ENCODE data around the gene PDXK. TPM values are rescaled to one million over a fixed set of nuclear protein-coding genes. Genes with fewer than 3 reads are reported as not detected.

The PDXK gene
- polyA plus RNA-seq, 1 donor (not counting 4 experiments of a cell fraction or from before 2014, with no cell fraction given) = 144 TPM

- H3K4me3 ChIP-seq (ENCODE audit: control insufficient read depth in 2 of 3, extremely low read depth in 1 of 3, insufficient read depth in 2 of 3, low read depth in 1 of 3, low read length in 3 of 3) = no peak overlapping the region
Observed at GRCh38 chr21:43785134-43785533, 66.2 kb downstream of the PDXK start.

GRCh38 chr21:43786300-43786806 is 67.4 kb downstream of the PDXK start:
- no peaks in the 10 kb centered on the region for H3K27me3 ChIP-seq (ENCODE audit: control insufficient read depth, extremely low read depth, insufficient read depth, low read length)
- FAIRE-seq = no peak
- H3K4me3 ChIP-seq (ENCODE audit: control insufficient read depth in 2 of 3, extremely low read depth in 1 of 3, insufficient read depth in 2 of 3, low read depth in 1 of 3, low read length in 3 of 3) = no peak overlapping the region
- H2AFZ ChIP-seq (ENCODE audit: control insufficient read depth, low read length) = no peak overlapping the region
- no peaks in the 10 kb centered on the region for H3K9me3 ChIP-seq (ENCODE audit: control insufficient read depth, low read depth, low read length)
- no peak overlapping the region for H3K4me2 ChIP-seq (ENCODE audit: control insufficient read depth, extremely low read depth, insufficient read depth, low read depth, low read length)
- TF ChIP-seq EZH2 (IDR thresholded peaks at IDR 0.05; ENCODE audit: low read length) = no peak
- TF ChIP-seq CTCF (optimal IDR thresholded peaks at IDR 0.05 in 1 of 3, IDR thresholded peaks at IDR 0.05 in 1 of 3, conservative IDR thresholded peaks at IDR 0.05 in 1 of 3; ENCODE audit: extremely low read depth in 1 of 3, insufficient read depth in 2 of 3, low read length in 3 of 3) = no peak
- H3K79me2 ChIP-seq (ENCODE audit: control insufficient read depth, insufficient read depth, low read length) = peaks cover 20% of the 10 kb centered on the region
- dilution Hi-C loops (cut with MboI; ENCODE audit: extremely low pct_ligation_motif_present, low sequenced_read_pairs) = no loop called here
- H3K36me3 ChIP-seq (ENCODE audit: control insufficient read depth in 2 of 2, extremely low read depth in 1 of 2, insufficient read depth in 2 of 2, low read length in 2 of 2) = peaks cover 2% of the 10 kb centered on the region in 2 experiments
- H3K9me1 ChIP-seq (ENCODE audit: control insufficient read depth, extremely low read depth, insufficient read depth, low read length) = no peaks in the 10 kb centered on the region
- peaks cover 34% of the 10 kb centered on the region for H3K4me1 ChIP-seq (ENCODE audit: control insufficient read depth, extremely low read depth, insufficient read depth, low read length)
- H3K27ac ChIP-seq (ENCODE audit: control insufficient read depth, insufficient read depth, low read length) = no peak overlapping the region
- H4K20me1 ChIP-seq (ENCODE audit: control insufficient read depth, extremely low read depth, insufficient read depth, low read length) = no peaks in the 10 kb centered on the region
- no peak for DNase-seq (ENCODE audit: low read depth, low spot score)
- no peak overlapping the region for H3K9ac ChIP-seq (ENCODE audit: control insufficient read depth, extremely low read depth, insufficient read depth, low read length)

More at GRCh38 chr21:43785134-43785533, 66.2 kb downstream of the PDXK start:
- Histone ChIP-seq H3K9ac (ENCODE audit: control insufficient read depth, extremely low read depth, insufficient read depth, low read length) (no peak overlapping the region), H4K20me1 (ENCODE audit: control insufficient read depth, extremely low read depth, insufficient read depth, low read length) (no peaks in the 10 kb centered on the region), H3K27ac (ENCODE audit: control insufficient read depth, insufficient read depth, low read length) (no peak overlapping the region), H2AFZ (ENCODE audit: control insufficient read depth, low read length) (no peak overlapping the region), H3K36me3 (ENCODE audit: control insufficient read depth in 2 of 2, extremely low read depth in 1 of 2, insufficient read depth in 2 of 2, low read length in 2 of 2) (no peaks in the 10 kb centered on the region), H3K4me1 (ENCODE audit: control insufficient read depth, extremely low read depth, insufficient read depth, low read length) (peaks cover 29% of the 10 kb centered on the region), H3K27me3 (ENCODE audit: control insufficient read depth, extremely low read depth, insufficient read depth, low read length) (no peaks in the 10 kb centered on the region), H3K4me2 (ENCODE audit: control insufficient read depth, extremely low read depth, insufficient read depth, low read depth, low read length) (no peak overlapping the region), H3K9me3 (ENCODE audit: control insufficient read depth, low read depth, low read length) (no peaks in the 10 kb centered on the region), H3K79me2 (ENCODE audit: control insufficient read depth, insufficient read depth, low read length) (peaks cover 8% of the 10 kb centered on the region), H3K9me1 (ENCODE audit: control insufficient read depth, extremely low read depth, insufficient read depth, low read length) (no peaks in the 10 kb centered on the region)
- TF ChIP-seq EZH2 (IDR thresholded peaks at IDR 0.05; ENCODE audit: low read length) (no peak), CTCF (optimal IDR thresholded peaks at IDR 0.05 in 1 of 3, IDR thresholded peaks at IDR 0.05 in 1 of 3, conservative IDR thresholded peaks at IDR 0.05 in 1 of 3; ENCODE audit: extremely low read depth in 1 of 3, insufficient read depth in 2 of 3, low read length in 3 of 3) (no peak)
- DNase-seq (ENCODE audit: low read depth, low spot score) (no peak), FAIRE-seq (no peak)
- dilution Hi-C loops (cut with MboI; ENCODE audit: extremely low pct_ligation_motif_present, low sequenced_read_pairs) = no loop called here
